IMR-90 (cell line): ENCODE results near the gene SLC9A9. TPM values are rescaled to one million over a fixed set of nuclear protein-coding genes. Genes with fewer than 3 reads are reported as not detected.

Experiments used
- ATAC-seq: fragments of 200-7000 bp; cut with Tn5 transposase; 2 replicates; pipeline ENCODE4 v1.9.1; 2020; ENCODE audit warnings: low read depth, mild to moderate bottlenecking, moderate library complexity
- BruUV-seq: library from RNA; stranded (reverse); fragments of 400-500 nt; replicated peaks from 2 replicates; lab custom pipeline; 2021; lab: Mats Ljungman, UMichigan
- CTCF ChIA-PET: fragments of 300-600 bp; formaldehyde crosslinking; extraction: SDS; loops from one replicate; lab custom pipeline; 2021; ENCODE audit warnings: antibody characterized with exemption; lab: Yijun Ruan, JAX
- POLR2A ChIA-PET: fragments of 300-600 bp; sonication (Branson Sonifier 250); formaldehyde crosslinking; loops from one replicate; lab custom pipeline; 2022; ENCODE audit warnings: antibody characterized with exemption; ENCODE audit not compliant: unreplicated experiment; lab: Charles Lee
- DNase-seq: peaks from one replicate; pipeline ENCODE4 v3.0.0; 2013
- H2AFZ ChIP-seq: replicated peaks from 2 replicates; pipeline ENCODE3; 2013; ENCODE audit warnings: low read length, mild to moderate bottlenecking; ENCODE audit not compliant: poor library complexity
- H2AK5ac ChIP-seq: 2 replicates; pipeline ENCODE4 v1.6.1; 2013; ENCODE audit warnings: low read depth, low read length, inconsistent platforms
- H2AK9ac ChIP-seq: replicated peaks from 2 replicates; pipeline ENCODE3; 2013; ENCODE audit warnings: mild to moderate bottlenecking, low read depth, low read length, moderate library complexity; ENCODE audit not compliant: poor library complexity
- H2BK120ac ChIP-seq: 2 replicates; pipeline ENCODE4 v1.6.1; 2013; ENCODE audit warnings: low read depth, low read length, inconsistent platforms
- H2BK15ac ChIP-seq: 3 replicates; pipeline ENCODE4 v1.6.1; 2013; ENCODE audit warnings: low read depth, low read length, inconsistent platforms
- H2BK20ac ChIP-seq: 2 replicates; pipeline ENCODE4 v1.6.1; 2013; ENCODE audit warnings: low read depth, mild to moderate bottlenecking, inconsistent platforms, low read length, moderate library complexity
- H2BK5ac ChIP-seq: 2 replicates; pipeline ENCODE4 v1.6.1; 2013; ENCODE audit warnings: mild to moderate bottlenecking, low read depth, low read length, inconsistent platforms; ENCODE audit not compliant: poor library complexity, severe bottlenecking
- H3K14ac ChIP-seq: replicated peaks from 2 replicates; pipeline ENCODE4 v1.6.1; 2013; ENCODE audit warnings: low read depth, low read length, inconsistent platforms
- H3K18ac ChIP-seq: 2 replicates; pipeline ENCODE4 v1.6.1; 2013; ENCODE audit warnings: low read depth, low read length, control low read depth
- H3K23ac ChIP-seq: 2 replicates; pipeline ENCODE4 v1.6.1; 2013; ENCODE audit warnings: low read depth, low read length, inconsistent platforms
- H3K27ac ChIP-seq: 2 replicates; pipeline ENCODE4 v1.5.1; 2013; ENCODE audit warnings: mild to moderate bottlenecking, control low read depth, low read length; ENCODE audit not compliant: insufficient read depth
- H3K27me3 ChIP-seq: 2 replicates; pipeline ENCODE4 v1.6.1; 2013; ENCODE audit warnings: low read length; ENCODE audit not compliant: control insufficient read depth, insufficient read depth
- H3K36me3 ChIP-seq: 2 replicates; pipeline ENCODE4 v1.6.1; 2013; ENCODE audit warnings: low read length, mixed read lengths; ENCODE audit not compliant: control insufficient read depth, insufficient read depth
- H3K4ac ChIP-seq: 2 replicates; pipeline ENCODE4 v1.6.1; 2013; ENCODE audit warnings: low read depth, low read length, inconsistent platforms
- H3K4me1 ChIP-seq: 2 replicates; pipeline ENCODE4 v1.6.1; 2013; ENCODE audit warnings: low read length, mixed read lengths; ENCODE audit not compliant: control insufficient read depth, insufficient read depth
- H3K4me2 ChIP-seq: 2 replicates; pipeline ENCODE4 v1.6.1; 2013; ENCODE audit warnings: low read depth, mild to moderate bottlenecking, control low read depth, low read length, moderate library complexity
- H3K4me3 ChIP-seq: 2 replicates; pipeline ENCODE4 v1.5.1; 2013; ENCODE audit warnings: low read depth, mild to moderate bottlenecking, control low read depth, low read length, moderate library complexity; ENCODE audit not compliant: insufficient read depth
- H3K56ac ChIP-seq: 2 replicates; pipeline ENCODE4 v1.6.1; 2013; ENCODE audit warnings: low read length, inconsistent platforms; ENCODE audit not compliant: insufficient read depth; ENCODE audit errors: extremely low read depth
- H3K79me1 ChIP-seq, 2 experiments: 2 replicates each; pipeline ENCODE4 v1.6.1; 2013; ENCODE audit warnings: low read length in 2 of 2, inconsistent platforms in 1 of 2, low read depth in 1 of 2
- H3K9ac ChIP-seq: 2 replicates; pipeline ENCODE4 v1.6.1; 2013; ENCODE audit warnings: low read depth, low read length, control low read depth
- H3K9me1 ChIP-seq: 2 replicates; pipeline ENCODE4 v1.6.1; 2013; ENCODE audit warnings: low read length, inconsistent platforms; ENCODE audit not compliant: insufficient read depth
- H3K9me3 ChIP-seq: 2 replicates; pipeline ENCODE4 v1.6.1; 2013; ENCODE audit warnings: low read length; ENCODE audit not compliant: control insufficient read depth, insufficient read depth
- H4K20me1 ChIP-seq: 2 replicates; pipeline ENCODE4 v1.6.1; 2013; ENCODE audit warnings: low read length, inconsistent platforms; ENCODE audit not compliant: insufficient read depth
- H4K5ac ChIP-seq: 2 replicates; pipeline ENCODE4 v1.6.1; 2013; ENCODE audit warnings: mild to moderate bottlenecking, low read depth, low read length, control low read depth
- H4K8ac ChIP-seq, 2 experiments: 2 replicates each; pipeline ENCODE4 v1.6.1; 2013; ENCODE audit warnings: low read depth in 2 of 2, low read length in 2 of 2, control low read depth in 1 of 2, inconsistent platforms in 1 of 2
- H4K91ac ChIP-seq: 2 replicates; pipeline ENCODE4 v1.6.1; 2013; ENCODE audit warnings: low read depth, low read length, inconsistent platforms; ENCODE audit not compliant: insufficient read depth
- POLR2A ChIP-seq: IDR thresholded peaks from 2 replicates; pipeline ENCODE4 v1.6.1; 2012; ENCODE audit warnings: mild to moderate bottlenecking, low read depth, low read length
- WGBS, 2 experiments: methylation state at CpG; one replicate each; pipeline versions ENCODE4 v1.1.5 to v1.1.7; 2013; ENCODE audit warnings: missing lambda C conversion rate in 2 of 2; ENCODE audit not compliant: insufficient read length in 1 of 2; ENCODE audit errors: extremely low coverage in 2 of 2; 5-methylcytosine and 5-hydroxymethylcytosine counted together
- dilution Hi-C: fragments of 300-500 bp; cut with HindIII; formaldehyde crosslinking; loops from one replicate; pipeline ENCODE4 v1.14.3; 2018; ENCODE audit warnings: low sequenced_read_pairs; ENCODE audit not compliant: unreplicated experiment
- in situ Hi-C: fragments of 300-500 bp; cut with MboI; formaldehyde crosslinking; loops from 3 replicates; pipeline ENCODE4 v1.14.3; 2019; ENCODE audit warnings: low sequenced_read_pairs, inconsistent platforms, mixed read lengths
- intact Hi-C: fragments of 100-400 bp; cut with micrococcal nuclease; formaldehyde crosslinking; loops from 2 replicates; pipeline ENCODE4 v1.10.0; 2022
- polyA plus RNA-seq, 3 experiments: library from polyadenylated mRNA; depleted of rRNA; stranded (reverse); fragments of >200 nt; gene quantifications; 2 replicates each; pipeline ENCODE4 v1.2.3, GENCODE V29; 2012; ENCODE audit warnings: low replicate concordance in 1 of 3
- total RNA-seq: library from RNA; depleted of rRNA; stranded (reverse); fragments of >200 nt; gene quantifications from 2 replicates; pipeline ENCODE4 v1.2.3, GENCODE V29; 2012

The SLC9A9 gene
- total and polyA plus RNA-seq, 2 of the 4 experiments (the other 2 are of a cell fraction): 1.4 to 2.3 TPM

DNA sequence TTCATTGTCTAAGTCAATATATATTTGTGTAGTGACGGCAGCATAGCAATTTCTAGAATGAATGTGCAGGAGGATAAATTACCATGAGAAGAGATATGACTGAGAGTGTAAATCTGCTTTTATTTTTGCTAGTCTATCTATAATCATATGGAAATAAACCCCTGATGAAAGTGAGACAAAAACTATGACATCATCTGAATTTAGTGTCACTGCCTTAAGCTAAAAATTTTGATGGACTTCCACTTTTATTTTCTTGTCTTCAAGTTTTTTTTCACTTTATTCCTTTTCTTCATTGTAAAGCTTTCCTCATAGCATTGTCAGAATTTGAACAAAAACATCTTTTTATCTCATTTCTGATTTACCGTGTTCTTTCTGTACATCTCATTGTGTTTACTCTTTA, 486.7 kb downstream of the SLC9A9 start:
- Histone ChIP-seq H3K4me1 (no peaks in the 10 kb centered on the region), H2BK5ac (no peak overlapping the region), H3K36me3 (no peaks in the 10 kb centered on the region), H3K18ac (no peak overlapping the region), H4K5ac (no peak overlapping the region), H2BK20ac (no peak overlapping the region), H4K91ac (no peak overlapping the region), H3K79me1 (no peaks in the 10 kb centered on the region), H2BK120ac (no peak overlapping the region), H3K56ac (no peak overlapping the region), H3K9ac (no peak overlapping the region), H3K23ac (no peak overlapping the region), H2AK5ac (no peak overlapping the region), H3K4me2 (no peak overlapping the region), H2AK9ac (no peak overlapping the region), H2BK15ac (no peak overlapping the region), H3K9me1 (no peaks in the 10 kb centered on the region), H3K14ac (no peak overlapping the region), H3K4ac (no peak overlapping the region), H2AFZ (no peak overlapping the region), H4K20me1 (no peaks in the 10 kb centered on the region), H3K4me3 (no peak overlapping the region), H3K27me3 (no peaks in the 10 kb centered on the region), H3K9me3 (no peaks in the 10 kb centered on the region), H4K8ac (no peak overlapping the region), H3K27ac (no peak overlapping the region)
- CTCF ChIA-PET: interaction anchor here (0.8 kb wide), 1 partner anchor 170 kb away, joined by 3 read pairs; no protein-coding TSS in a partner anchor
- in situ Hi-C loops: no loop called here
- DNase-seq (no peak), ATAC-seq (no peak)
- intact Hi-C loops: no loop called here
- BruUV-seq: no TSS peak
- TF ChIP-seq POLR2A: no peak
- POLR2A ChIA-PET: no interaction called here
- dilution Hi-C loops: no loop called here
- no CpG with 5 or more reads among the region's 2 CpGs for WGBS, 2 experiments
